Activated naive CD4-positive, alpha-beta T cell treated with anti-CD3 and anti-CD28 coated beads, Interleukin-2, amount 50 U/mL, for 72 hours (primary cell): Measurements from ENCODE around the gene BBS9. TPM values are rescaled to one million over a fixed set of nuclear protein-coding genes. Genes with fewer than 3 reads are reported as not detected.

ENCODE experiments used
- ATAC-seq, 2 donors: fragments of 150-1000 bp; cut with Tn5 transposase; 2 replicates each; pipeline ENCODE4 v1.10.0; 2021; ENCODE audit warnings: mild to moderate bottlenecking in 2 of 2, moderate library complexity in 2 of 2
- DNase-seq, 2 donors: peaks; one replicate each; pipeline ENCODE4 v3.0.0; 2021 to 2022; ENCODE audit warnings: low spot score in 2 of 2
- H3K27ac Mint-ChIP-seq, 2 donors: one replicate each; pipeline ENCODE4 v1.8.0; 2022; ENCODE audit warnings: mild to moderate bottlenecking in 2 of 2, mixed read lengths in 2 of 2
- H3K36me3 Mint-ChIP-seq, 2 donors: one replicate each; pipeline ENCODE4 v1.8.0; 2022; ENCODE audit warnings: mixed read lengths in 2 of 2
- H3K9me3 Mint-ChIP-seq, 2 donors: one replicate each; pipeline ENCODE4 v1.8.0; 2022; ENCODE audit warnings: mixed read lengths in 2 of 2
- total RNA-seq, 2 donors: library from RNA; stranded (reverse); gene quantifications; one replicate each; pipeline ENCODE4 v1.2.3, GENCODE V29; 2022

BBS9 gene
- total RNA-seq, 2 donors from 2014 or later = 9.6 to 14.4 TPM

GRCh38 chr7:33649476-33650441 is 520.4 kb downstream of the BBS9 start:
- DNase-seq = no peak
- Mint-ChIP-seq H3K27ac (no peak overlapping the region), H3K36me3 (peaks cover 0 to 5% of the 10 kb centered on the region in 2 donors), H3K9me3 (no peaks in the 10 kb centered on the region)
- no peak for ATAC-seq

- peaks cover 0 to 5% of the 10 kb centered on the region in 2 donors for H3K36me3 Mint-ChIP-seq
- H3K27ac Mint-ChIP-seq = no peak overlapping the region
- no peaks in the 10 kb centered on the region for H3K9me3 Mint-ChIP-seq
- DNase-seq (no peak), ATAC-seq (no peak)
These were observed 521.5 kb downstream of the BBS9 start for GRCh38 chr7:33650828-33651227.

GRCh38 chr7:33651998-33652515 is 522.7 kb downstream of the BBS9 start:
- no peak for ATAC-seq
- Mint-ChIP-seq H3K36me3 (peaks cover 0 to 5% of the 10 kb centered on the region in 2 donors), H3K27ac (peak overlapping the region in 1 of 2 donors; percentile 79), H3K9me3 (no peaks in the 10 kb centered on the region)
- no peak for DNase-seq

- H3K27ac Mint-ChIP-seq = no peak overlapping the region
- DNase-seq = no peak
- peaks cover 0 to 5% of the 10 kb centered on the region in 2 donors for H3K36me3 Mint-ChIP-seq
- no peaks in the 10 kb centered on the region for H3K9me3 Mint-ChIP-seq
- ATAC-seq = no peak
These were observed 525.3 kb downstream of the BBS9 start for GRCh38 chr7:33654676-33655075.

Other genes with a start within 250 kb of the BBS9 start
- 10 to 100 TPM; 35.7 to 49.5 TPM for gene KBTBD2, start 237.8 kb upstream of the BBS9 start, total RNA-seq
- 1 to 10 TPM in 1 of 2 donors, not detected in 1; 2.1 TPM for gene FKBP9, start 172.1 kb upstream of the BBS9 start, total RNA-seq
- gene NT5C3A, start 66.8 kb upstream of the BBS9 start, total RNA-seq = 10 to 100 TPM; 37.9 to 53.5 TPM
- gene RP9, start 20.2 kb upstream of the BBS9 start, total RNA-seq = 10 to 100 TPM in 1 of 2 donors, 1 to 10 TPM in 1; 7.6 to 12.1 TPM